Measurements from ENCODE around the gene N4BP2. TPM values are rescaled to one million over a fixed set of nuclear protein-coding genes. Genes with fewer than 3 reads are reported as not detected.

N4BP2 gene
- total RNA-seq, 1 experiment from 2014 or later, result 8.5 TPM

DNA sequence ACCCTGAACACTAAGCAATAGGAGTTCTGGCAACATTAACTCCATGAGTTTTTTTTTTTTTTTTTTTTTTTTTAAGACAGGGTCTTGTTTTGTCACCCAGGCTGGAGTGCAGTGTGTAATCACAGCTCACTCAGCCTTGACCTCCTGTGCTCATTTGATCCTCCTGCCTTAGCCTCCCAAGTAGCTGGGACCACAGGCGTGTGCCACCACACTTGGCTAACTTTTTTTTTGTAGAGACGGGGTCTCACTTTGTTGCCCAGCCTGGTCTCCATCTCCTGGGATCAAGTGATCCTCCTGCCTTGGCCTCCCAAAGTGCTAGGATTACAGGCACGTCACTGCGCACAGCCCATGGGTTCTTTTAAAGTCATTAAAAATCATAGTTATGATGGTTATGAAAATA lies 145.2 kb downstream of the N4BP2 start:
- DNase-seq (ENCODE audit: low read depth, low spot score) (no peak), ATAC-seq (no peak)
- TF ChIP-seq POLR2AphosphoS5 (IDR thresholded peaks at IDR 0.05; ENCODE audit: low read depth, low read length), result no peak
- TF ChIP-seq, protein P1, sequence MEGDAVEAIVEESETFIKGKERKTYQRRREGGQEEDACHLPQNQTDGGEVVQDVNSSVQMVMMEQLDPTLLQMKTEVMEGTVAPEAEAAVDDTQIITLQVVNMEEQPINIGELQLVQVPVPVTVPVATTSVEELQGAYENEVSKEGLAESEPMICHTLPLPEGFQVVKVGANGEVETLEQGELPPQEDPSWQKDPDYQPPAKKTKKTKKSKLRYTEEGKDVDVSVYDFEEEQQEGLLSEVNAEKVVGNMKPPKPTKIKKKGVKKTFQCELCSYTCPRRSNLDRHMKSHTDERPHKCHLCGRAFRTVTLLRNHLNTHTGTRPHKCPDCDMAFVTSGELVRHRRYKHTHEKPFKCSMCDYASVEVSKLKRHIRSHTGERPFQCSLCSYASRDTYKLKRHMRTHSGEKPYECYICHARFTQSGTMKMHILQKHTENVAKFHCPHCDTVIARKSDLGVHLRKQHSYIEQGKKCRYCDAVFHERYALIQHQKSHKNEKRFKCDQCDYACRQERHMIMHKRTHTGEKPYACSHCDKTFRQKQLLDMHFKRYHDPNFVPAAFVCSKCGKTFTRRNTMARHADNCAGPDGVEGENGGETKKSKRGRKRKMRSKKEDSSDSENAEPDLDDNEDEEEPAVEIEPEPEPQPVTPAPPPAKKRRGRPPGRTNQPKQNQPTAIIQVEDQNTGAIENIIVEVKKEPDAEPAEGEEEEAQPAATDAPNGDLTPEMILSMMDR (IDR thresholded peaks at IDR 0.05), result no peak
- TF ChIP-seq, protein P2, sequence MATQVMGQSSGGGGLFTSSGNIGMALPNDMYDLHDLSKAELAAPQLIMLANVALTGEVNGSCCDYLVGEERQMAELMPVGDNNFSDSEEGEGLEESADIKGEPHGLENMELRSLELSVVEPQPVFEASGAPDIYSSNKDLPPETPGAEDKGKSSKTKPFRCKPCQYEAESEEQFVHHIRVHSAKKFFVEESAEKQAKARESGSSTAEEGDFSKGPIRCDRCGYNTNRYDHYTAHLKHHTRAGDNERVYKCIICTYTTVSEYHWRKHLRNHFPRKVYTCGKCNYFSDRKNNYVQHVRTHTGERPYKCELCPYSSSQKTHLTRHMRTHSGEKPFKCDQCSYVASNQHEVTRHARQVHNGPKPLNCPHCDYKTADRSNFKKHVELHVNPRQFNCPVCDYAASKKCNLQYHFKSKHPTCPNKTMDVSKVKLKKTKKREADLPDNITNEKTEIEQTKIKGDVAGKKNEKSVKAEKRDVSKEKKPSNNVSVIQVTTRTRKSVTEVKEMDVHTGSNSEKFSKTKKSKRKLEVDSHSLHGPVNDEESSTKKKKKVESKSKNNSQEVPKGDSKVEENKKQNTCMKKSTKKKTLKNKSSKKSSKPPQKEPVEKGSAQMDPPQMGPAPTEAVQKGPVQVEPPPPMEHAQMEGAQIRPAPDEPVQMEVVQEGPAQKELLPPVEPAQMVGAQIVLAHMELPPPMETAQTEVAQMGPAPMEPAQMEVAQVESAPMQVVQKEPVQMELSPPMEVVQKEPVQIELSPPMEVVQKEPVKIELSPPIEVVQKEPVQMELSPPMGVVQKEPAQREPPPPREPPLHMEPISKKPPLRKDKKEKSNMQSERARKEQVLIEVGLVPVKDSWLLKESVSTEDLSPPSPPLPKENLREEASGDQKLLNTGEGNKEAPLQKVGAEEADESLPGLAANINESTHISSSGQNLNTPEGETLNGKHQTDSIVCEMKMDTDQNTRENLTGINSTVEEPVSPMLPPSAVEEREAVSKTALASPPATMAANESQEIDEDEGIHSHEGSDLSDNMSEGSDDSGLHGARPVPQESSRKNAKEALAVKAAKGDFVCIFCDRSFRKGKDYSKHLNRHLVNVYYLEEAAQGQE (IDR thresholded peaks at IDR 0.05; ENCODE audit: insufficient read depth in 1 of 2, low read depth in 2 of 2, low read length in 1 of 2), result no peak
- no peak for TF ChIP-seq SIN3A (IDR thresholded peaks at IDR 0.05; ENCODE audit: borderline replicate concordance, insufficient read depth, low read depth, low read length)
- no peak for TF ChIP-seq TCF7L2 (IDR thresholded peaks at IDR 0.05; ENCODE audit: low read depth, low read length)
- H3K36me3 ChIP-seq (ENCODE audit: control insufficient read depth, insufficient read depth, low read length), result no peaks in the 10 kb centered on the region
- no peaks in the 10 kb centered on the region for H3K27me3 ChIP-seq (ENCODE audit: control insufficient read depth, insufficient read depth, low read length)
- ChIA-PET CTCF (no interaction called here), POLR2A (interaction anchor here (0.7 kb wide), 1 partner anchor 54 kb away, joined by 8 read pairs; no protein-coding TSS in a partner anchor)
- BruUV-seq (replicated peaks), result no TSS peak
- no peak overlapping the region for H3K4me3 ChIP-seq (ENCODE audit: low read depth in 2 of 2, low read length in 2 of 2)
- H3K27ac ChIP-seq (ENCODE audit: low read length), result no peak overlapping the region
- H3K4me1 ChIP-seq (ENCODE audit: control insufficient read depth, insufficient read depth, low read length), result peaks cover 5% of the 10 kb centered on the region
- intact Hi-C loops (cut with micrococcal nuclease; ENCODE audit: unreplicated experiment) (no loop called here), in situ Hi-C loops (cut with HindIII; ENCODE audit: low pct_unique_long_range_greater_than_20kb, low sequenced_read_pairs) (no loop called here)
- no peaks in the 10 kb centered on the region for H3K9me3 ChIP-seq (ENCODE audit: control insufficient read depth, insufficient read depth, low read depth, low read length)

DNA sequence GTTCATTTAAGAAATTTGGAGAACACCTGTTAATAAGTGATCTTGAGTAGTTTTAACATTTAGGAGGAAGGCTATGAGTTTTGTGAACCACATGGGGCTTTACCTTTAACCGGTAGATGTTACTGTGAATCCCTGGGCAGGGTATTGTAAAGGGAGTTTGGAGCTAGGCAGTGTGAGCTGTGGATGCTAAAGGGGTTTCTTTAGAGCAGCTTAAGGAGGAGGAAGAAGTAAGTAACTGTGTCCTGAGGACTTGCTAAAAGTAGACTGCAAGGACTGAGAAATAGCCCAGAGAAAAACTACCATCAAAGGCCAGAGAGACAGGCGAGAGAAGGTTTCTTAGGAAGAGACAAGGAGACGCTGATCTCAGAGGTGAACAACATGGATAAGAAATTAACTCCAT lies 145.8 kb downstream of the N4BP2 start:
- BruUV-seq (replicated peaks), result no TSS peak
- H3K27ac ChIP-seq (ENCODE audit: low read length), result peak overlapping the region; percentile 59; the same call in 1 of the 2 replicates
- H3K4me1 ChIP-seq (ENCODE audit: control insufficient read depth, insufficient read depth, low read length), result peaks cover 5% of the 10 kb centered on the region
- H3K27me3 ChIP-seq (ENCODE audit: control insufficient read depth, insufficient read depth, low read length), result no peaks in the 10 kb centered on the region
- ATAC-seq, result no peak
- H3K36me3 ChIP-seq (ENCODE audit: control insufficient read depth, insufficient read depth, low read length), result no peaks in the 10 kb centered on the region
- no peaks in the 10 kb centered on the region for H3K9me3 ChIP-seq (ENCODE audit: control insufficient read depth, insufficient read depth, low read depth, low read length)
- no peak for DNase-seq (ENCODE audit: low read depth, low spot score)
- in situ Hi-C loops (cut with HindIII; ENCODE audit: low pct_unique_long_range_greater_than_20kb, low sequenced_read_pairs), result no loop called here
- intact Hi-C loops (cut with micrococcal nuclease; ENCODE audit: unreplicated experiment), result no loop called here
- ChIA-PET CTCF (no interaction called here), POLR2A (interaction anchor here (0.5 to 0.7 kb wide), 2 partner anchors 29 to 54 kb away, joined by 8 to 9 read pairs; no protein-coding TSS in a partner anchor)
- no peak overlapping the region for H3K4me3 ChIP-seq (ENCODE audit: low read depth in 2 of 2, low read length in 2 of 2)
- TF ChIP-seq, protein P1 (IDR thresholded peaks at IDR 0.05), result no peak
- no peak for TF ChIP-seq SIN3A (IDR thresholded peaks at IDR 0.05; ENCODE audit: borderline replicate concordance, insufficient read depth, low read depth, low read length)
